GM21619 (cell line): Measurements from ENCODE around the gene ASTN2.

ENCODE experiments used
- ATAC-seq: cut with Tn5 transposase; IDR thresholded peaks from one replicate; pipeline ENCODE4 v1.9.1; 2021; ENCODE audit not compliant: unreplicated experiment

ASTN2 gene

GRCh38 chr9:117029341-117029740 lies 385.5 kb downstream of the ASTN2 start:
- ATAC-seq: no peak

DNA sequence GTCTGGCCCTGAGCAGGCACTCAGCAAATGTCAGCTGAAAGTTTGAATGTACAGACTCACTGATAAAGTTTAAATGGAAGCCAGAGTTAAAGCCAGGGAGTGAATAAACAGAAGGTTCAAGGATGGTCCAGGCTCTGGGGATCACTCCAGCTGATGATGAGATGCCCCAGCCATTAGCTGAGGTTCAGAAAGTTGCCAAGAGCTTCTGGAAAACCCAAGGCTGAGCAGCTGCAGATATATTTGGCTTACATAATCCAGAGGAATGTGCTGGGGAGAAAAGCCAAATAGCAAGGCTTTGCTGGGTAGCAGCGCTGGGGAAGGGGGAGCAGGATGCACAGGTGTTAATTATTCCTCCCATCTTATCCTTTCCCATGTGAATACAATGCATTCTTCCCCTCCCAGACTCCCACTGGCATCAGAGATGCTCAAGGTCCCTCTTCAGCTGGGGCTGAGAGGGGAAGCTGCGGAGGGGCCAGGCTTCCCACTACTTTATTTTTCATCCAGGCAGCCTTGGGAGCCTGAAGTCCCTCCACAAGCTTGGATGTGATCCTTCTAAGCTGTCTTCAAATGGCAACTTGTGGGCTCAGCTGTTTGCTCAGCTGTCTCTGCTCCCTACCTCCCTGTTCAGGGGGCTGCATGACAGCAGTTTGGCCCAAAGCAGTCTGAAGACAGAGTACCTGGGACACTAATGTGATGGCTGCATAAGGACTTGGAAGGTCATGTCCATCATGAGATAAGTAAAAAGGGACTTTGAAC lies 386.6 kb downstream of the ASTN2 start:
- no peak for ATAC-seq

- no peak for ATAC-seq
Observed at GRCh38 chr9:117021906-117022305, 393.0 kb downstream of the ASTN2 start.

DNA sequence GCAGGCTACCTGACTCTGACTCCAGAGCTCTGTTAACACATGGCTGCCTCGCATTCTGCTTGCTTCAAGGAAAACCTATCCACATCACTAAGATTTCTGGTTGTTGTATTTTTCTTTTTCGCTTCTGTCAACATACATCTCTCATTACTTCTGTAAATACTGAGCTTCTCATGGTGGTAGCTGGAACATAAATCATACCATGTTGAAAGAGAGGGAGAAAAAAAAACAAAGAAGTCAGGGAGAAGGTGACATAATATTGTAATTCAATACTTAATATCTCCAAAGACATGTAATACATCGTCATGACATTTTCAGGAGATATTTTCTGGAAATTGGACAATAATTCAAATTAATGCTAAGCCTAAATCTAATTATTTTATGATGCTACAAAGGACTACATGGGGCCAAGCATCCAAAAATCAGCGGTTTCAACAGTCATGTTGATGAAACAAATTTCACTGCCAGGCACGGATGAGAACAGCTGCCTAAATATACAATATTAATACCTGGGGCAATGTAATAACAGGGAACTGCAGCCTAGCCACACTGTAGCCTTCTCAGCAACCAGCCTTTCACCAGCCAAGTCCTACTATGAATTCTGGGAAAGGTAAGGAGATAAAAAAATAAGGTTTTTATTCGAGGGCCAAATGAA lies 395.8 kb downstream of the ASTN2 start:
- ATAC-seq: no peak

GRCh38 chr9:117017414-117017985 lies 397.4 kb downstream of the ASTN2 start:
- no peak for ATAC-seq

- no peak for ATAC-seq
Observed at GRCh38 chr9:117014061-117014460, 400.8 kb downstream of the ASTN2 start.

DNA sequence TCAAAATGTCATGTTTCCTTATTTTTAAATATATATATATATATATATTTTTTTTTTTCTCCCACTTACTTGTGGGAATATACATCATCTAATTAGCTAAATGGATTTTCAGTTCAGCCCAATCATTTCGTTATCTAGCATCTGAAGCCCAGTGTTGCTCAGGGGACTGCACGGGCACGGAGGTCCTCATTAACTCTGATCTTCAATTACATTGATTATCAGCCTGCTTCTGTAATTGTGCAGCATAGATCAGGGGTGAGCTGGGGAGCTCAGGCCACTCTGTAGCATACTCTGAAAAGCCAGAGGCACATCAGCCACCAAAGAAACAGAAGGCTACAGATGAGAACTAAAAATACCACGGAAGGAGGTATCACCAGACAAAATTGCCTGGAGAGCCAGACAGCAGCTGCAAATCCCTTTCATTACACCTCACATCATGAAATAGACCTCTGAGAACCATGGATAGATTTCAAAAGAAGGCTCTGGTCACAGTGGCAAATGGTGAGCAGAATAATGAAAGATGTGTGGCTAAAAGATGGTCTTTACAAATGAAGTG lies 401.3 kb downstream of the ASTN2 start:
- ATAC-seq: no peak

GRCh38 chr9:117010061-117010460 lies 404.8 kb downstream of the ASTN2 start:
- ATAC-seq: no peak

DNA sequence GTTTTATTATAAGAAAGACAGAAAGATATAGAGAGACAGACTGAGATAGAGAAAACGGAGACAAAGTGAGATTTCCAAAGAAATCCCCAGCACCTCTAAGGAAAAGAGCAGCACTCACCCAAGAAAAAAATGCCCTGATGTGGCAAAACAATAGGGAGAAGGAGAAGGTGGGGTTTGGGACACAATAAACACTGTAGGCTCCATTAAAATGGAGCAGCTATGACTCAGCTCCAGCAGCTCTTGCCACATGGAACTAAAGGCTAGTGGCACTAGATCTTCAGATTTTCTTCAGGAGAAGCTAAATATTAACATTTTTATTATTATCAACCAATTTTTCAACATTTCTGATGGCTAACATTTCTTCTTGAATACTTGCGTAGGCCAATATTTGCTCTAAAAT lies 406.0 kb downstream of the ASTN2 start:
- no peak for ATAC-seq

DNA sequence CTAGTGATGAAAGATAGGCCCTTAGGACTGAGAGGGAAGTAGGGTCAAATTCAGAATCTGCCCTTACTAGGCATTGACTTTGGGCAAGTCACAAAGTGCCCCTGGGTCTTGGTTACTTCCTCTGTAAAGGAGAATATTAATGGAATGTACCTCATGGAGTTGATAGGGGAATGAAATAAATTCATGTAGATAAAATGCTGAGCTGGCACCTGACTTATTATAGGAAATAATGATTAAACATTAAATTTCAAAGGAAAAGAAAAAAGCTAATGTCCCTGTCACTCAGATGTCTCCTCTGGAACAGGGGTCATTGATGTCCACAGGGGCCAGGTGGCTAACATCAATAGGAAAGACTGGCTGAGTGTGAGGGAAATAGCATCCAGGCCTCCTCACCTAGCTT lies 406.4 kb downstream of the ASTN2 start:
- ATAC-seq: no peak

DNA sequence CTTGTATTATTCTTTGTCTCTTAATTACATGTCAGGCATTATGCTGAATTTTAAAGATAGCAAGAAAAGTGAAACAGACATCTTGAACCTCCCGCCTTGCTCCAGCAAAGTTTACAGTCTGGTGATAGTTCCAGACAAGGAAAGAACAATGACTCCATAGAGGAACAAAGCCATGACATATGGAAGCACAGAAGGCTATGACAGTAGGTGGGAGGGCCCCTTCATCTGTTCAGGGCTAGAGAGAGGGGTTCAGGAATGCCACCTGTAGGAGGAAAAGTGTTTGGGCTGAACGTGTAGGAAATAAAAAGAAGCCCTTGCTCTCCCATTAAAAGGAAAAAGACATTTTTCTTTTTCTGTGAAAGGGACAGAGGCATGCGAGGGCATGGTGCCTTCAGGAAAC lies 412.2 kb downstream of the ASTN2 start:
- ATAC-seq: no peak

- no peak for ATAC-seq
Observed at GRCh38 chr9:117000834-117001233, 414.0 kb downstream of the ASTN2 start.

DNA sequence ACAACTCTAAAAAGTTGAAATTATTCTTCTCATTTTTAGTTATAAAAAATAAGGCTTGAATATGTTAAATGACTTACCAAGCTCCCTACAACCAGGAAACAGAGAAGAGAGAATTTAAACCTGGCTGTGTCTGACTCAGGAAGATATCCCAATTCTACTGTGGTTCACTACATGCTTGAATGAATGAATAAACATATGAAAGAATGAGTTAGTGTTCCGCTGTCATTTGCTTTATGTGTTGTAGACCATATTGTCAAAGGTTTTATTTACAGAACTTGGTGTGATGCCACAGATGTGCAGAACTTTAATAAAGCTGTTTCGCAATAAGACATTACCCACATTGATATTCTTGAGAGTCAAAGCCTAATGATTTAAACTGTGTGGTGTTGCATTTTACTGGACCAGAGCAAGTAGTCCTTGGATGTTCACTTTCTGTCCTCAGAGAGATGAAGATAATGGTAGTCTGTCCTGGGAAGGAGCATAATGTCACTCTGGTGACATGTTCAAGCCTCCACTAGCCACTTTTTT lies 414.6 kb downstream of the ASTN2 start:
- no peak for ATAC-seq

DNA sequence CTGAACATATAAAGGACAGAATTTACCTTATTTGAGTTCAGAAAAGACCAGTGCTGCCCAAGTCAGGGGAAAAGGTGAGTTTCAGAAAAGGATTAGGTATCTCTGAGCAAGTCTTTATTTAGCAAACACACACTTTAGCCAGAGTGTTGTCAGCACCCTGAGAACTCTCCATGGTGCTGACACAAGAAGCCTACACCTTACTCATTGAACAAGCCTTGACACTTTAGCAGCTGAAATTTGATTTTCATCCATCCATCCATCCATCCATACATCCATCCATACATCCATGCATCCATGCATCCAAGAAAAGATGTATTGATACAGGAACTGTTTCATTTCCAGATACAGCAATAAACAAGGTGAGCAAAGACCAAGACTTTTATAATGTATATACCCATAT lies 416.6 kb downstream of the ASTN2 start:
- ATAC-seq: no peak

- no peak for ATAC-seq
Observed at GRCh38 chr9:116992865-116993264, 422.0 kb downstream of the ASTN2 start.

DNA sequence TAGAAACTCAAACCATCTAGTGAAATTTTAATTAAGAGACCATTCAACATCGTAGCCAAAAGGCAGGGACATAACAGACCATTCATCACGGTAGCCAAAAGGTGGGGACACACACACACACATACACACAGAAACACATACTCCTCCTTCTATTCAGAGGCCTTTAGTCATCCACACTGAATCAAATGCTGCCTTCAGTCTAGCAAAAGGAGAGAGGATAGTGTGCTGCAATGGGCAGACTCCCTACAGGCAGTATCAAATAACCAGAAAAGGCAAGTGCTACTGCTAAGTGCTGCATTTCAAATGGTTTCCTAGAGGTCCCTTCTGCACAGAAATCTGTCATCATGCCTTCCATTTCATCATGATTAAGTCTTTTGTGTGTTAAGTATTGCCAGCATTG lies 423.8 kb downstream of the ASTN2 start:
- no peak for ATAC-seq

- ATAC-seq: no peak
Observed at GRCh38 chr9:116990592-116990991, 424.3 kb downstream of the ASTN2 start.

DNA sequence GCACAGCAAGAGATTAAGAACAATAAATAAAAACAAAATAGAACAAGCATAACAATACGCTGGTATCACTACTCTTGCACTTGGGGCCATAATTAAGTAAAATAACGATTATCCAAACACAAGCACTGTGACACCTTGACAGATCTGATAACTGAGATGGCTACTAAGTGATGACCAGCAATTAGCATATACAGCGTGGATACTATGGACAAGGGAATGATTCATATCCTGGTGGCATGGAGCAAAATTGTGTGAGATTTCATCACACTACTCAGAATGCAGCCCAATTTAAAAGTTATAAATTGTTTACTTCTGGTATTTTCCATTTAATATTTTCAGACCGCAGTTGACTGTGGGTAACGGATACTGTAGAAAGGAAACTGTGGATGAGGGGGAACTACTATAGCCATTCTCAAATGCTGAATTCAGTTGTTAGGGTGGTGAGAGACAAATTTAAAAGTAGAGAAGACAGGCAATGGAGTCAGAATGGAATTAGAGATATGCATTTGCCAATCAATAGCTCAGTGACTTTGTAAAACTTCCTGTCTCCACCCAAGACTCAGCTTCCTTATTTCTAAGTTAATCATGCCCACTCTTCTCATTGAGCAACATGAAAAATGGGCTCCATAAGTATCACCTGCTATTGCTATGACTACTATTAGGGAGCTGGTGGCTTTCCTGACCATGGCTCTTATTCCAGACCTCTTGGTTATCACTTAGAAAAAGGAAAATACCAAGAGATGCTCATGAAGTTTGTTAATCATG lies 427.0 kb downstream of the ASTN2 start:
- no peak for ATAC-seq

GRCh38 chr9:116986015-116986414 lies 428.8 kb downstream of the ASTN2 start:
- no peak for ATAC-seq

DNA sequence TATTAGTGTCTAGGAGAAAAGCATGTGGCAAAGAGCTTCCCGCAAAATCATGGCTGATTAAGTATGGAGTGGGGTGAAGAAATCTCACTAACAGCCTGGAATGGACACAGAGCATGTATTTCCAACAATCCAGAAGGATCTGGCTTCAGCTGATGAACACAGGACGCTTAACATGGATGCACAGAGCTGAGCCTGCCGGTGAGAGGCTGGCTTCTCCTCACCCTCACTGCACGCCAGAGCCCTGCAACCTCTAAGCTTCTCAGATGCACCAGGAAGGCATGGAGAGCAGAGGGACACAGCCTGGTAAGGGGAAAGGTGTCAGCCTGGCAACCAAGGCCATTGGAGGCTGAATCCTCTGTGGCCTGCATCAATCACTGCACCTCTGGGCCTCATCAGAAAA lies 429.3 kb downstream of the ASTN2 start:
- ATAC-seq: no peak

GRCh38 chr9:116984111-116984510 lies 430.7 kb downstream of the ASTN2 start:
- no peak for ATAC-seq
